ENCODE data around the gene EFNB2.

The EFNB2 gene

DNA sequence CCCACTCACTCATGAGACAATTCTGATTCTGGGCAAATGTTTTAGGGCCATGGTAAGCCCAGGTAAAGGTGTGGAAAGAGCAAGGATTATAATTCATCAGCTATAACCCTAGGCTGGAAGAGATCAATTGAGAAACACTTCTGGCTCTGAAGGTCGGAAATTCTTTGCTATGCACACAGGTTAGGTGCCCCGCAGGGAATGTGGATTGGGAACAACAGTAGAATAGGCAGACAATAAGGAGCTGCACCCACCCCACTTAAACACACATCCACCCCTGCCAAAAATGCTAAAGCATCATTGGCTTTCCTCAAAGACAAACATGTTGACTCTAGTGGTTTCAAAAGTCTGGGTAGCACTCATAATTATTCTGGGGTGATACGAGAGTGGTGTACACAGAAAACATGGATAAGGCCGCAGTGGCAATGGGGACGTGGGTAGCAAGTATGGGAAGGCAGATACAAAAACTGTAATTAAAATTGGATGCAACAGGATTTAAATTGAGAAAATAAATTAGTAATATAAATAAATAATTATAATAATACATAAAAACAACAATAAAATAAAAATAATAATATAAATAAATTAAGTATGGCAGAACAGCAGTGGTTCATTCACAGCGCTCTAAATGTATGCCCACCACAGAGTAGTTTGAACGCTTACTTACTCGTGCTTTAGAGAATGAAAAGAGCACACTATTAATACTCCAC, 8.6 kb downstream of the EFNB2 start:
- FAIRE-seq (no peak), DNase-seq (ENCODE audit: low spot score) (no peak)

DNA sequence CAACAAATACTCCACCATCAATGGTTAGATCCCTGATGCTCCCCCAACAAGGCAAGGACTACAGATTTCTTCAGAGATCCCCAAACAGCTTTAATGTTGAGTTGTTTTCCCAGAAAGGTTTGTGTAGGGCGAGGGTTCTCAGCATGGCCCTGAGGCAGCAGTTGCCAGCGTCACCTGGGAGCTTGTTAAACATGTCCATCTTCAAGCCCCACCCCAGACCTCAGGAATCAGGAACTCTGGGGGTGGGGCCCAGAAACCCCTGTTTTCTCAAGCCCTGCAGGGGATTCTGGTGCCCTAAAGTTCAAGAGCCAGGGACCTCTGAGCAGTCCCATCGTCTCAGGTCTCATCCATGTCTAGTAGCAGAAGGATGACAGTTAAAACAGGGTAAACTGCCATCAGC, 9.6 kb downstream of the EFNB2 start:
- FAIRE-seq = no peak

GRCh38 chr13:106524108-106524507, 11.4 kb downstream of the EFNB2 start:
- DNase-seq (ENCODE audit: low spot score) = no peak
- FAIRE-seq = no peak

More for the DNA sequence above, 9.6 kb downstream of the EFNB2 start:
- DNase-seq (ENCODE audit: low spot score) = no peak

- FAIRE-seq = no peak
Measured at GRCh38 chr13:106523576-106523975, 11.9 kb downstream of the EFNB2 start.

GRCh38 chr13:106522898-106523525, 12.4 kb downstream of the EFNB2 start:
- no peak for FAIRE-seq
- DNase-seq (ENCODE audit: low spot score) = no peak

More at GRCh38 chr13:106523576-106523975, 11.9 kb downstream of the EFNB2 start:
- DNase-seq (ENCODE audit: low spot score) = no peak

GRCh38 chr13:106522112-106522705, 13.3 kb downstream of the EFNB2 start:
- FAIRE-seq = no peak

GRCh38 chr13:106521095-106521799, 14.2 kb downstream of the EFNB2 start:
- FAIRE-seq = no peak

More at GRCh38 chr13:106522112-106522705, 13.3 kb downstream of the EFNB2 start:
- no peak for DNase-seq (ENCODE audit: low spot score)

DNA sequence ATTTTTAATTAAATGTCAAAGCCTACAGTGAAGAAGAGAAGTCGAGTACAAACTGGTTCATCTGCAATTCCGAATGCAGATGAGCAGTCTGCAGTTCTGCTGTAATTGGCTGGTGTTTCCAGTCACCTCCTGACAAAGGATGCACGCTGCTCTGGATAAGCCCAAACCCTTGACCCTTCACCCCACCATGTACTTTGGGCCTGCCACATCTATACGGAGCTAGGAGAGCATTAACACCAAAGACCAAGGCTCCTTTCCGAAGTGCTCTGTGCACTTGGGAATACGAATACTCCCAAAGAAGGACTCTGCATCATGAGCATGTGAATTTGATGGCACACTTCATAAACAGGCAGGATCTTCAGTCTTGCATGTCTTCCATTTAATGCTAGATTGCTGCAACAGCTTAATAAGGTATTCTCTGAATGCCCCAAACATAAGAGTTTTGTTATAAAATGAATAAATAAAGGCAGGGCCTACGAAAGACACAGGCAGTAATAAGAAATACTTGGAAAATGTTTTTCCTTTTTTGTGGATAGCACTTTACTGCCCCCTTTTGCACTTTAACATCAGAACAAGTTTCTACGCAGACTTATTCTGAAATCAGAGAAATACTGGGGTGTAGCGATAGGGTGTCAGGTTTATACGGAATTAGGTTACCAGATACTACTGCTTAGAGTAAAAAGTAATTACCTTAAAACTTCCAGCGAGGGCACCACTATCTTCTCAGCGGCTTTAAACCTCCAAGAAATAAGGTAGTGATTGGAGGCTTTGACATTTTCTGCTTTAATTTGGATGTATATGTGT, 15.0 kb downstream of the EFNB2 start:
- FAIRE-seq (no peak), DNase-seq (ENCODE audit: low spot score) (no peak)

More at GRCh38 chr13:106521095-106521799, 14.2 kb downstream of the EFNB2 start:
- DNase-seq (ENCODE audit: low spot score) = no peak

- no peak for FAIRE-seq
- no peak for DNase-seq (ENCODE audit: low spot score)
Measured at GRCh38 chr13:106518512-106518911, 16.9 kb downstream of the EFNB2 start.

GRCh38 chr13:106517109-106517847, 18.2 kb downstream of the EFNB2 start:
- DNase-seq (ENCODE audit: low spot score) (no peak), FAIRE-seq (no peak)

DNA sequence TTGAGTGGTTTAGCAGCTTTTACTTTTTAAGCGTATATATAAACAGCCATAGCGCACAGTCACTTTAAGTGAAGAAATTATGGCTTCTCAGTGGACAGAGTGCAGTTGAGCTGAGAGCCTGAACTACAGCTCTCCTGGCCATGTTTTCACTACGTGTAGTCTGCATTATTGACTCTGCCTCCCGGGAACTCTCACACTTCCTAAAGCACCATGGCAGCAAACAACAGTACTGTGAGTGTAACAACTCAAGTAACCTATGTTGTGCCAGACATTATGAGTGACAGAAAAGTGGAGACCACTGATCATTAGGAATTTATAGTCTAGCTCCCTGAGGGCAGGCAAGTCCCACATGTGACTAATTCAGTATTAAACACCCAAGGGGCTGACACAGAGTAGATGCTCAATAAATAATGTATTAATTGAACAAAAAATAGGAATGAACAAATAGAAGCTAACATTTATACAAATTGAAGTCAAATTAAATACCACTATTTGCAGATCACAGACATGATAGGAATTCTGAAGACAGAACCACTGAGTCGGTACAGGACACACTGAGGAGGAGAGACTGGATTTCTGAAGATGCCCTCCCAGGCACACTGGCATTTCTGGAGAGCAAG, 19.7 kb downstream of the EFNB2 start:
- DNase-seq (ENCODE audit: low spot score) = no peak
- FAIRE-seq = no peak

DNA sequence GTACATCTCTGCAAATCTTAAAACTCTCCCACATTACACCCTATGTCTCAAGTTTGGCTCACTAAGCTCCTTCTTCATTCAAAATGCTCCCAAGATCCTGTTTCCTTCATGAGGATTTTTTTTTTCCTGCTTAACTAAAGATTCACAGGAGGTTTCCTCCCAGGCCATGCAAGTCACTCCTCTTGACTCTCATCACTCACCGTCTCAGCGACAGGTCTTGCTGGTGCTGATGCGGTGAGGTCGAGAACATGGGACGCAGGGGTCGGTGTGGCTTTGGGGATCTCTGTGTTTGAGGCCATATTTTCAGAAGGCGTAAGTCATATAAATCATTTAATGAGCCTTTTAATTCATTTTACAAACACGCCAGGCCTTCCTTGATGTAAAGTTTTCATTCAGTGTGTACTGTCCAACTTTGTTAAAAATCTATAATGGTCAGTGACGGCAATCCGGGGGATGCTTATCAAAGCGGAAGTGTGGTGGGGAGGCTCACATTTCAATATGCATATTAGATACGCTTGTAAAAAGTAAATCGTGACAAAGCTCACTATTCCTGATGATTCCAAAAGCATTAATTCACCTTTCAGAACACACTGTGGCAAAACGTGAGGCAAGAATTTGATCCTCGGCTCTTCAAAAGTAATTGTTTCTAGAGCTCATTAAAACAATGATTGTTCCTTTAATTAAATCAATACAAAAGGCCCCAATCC, 20.4 kb downstream of the EFNB2 start:
- no peak for FAIRE-seq
- DNase-seq (ENCODE audit: low spot score) = no peak

- peak; percentile 6 for DNase-seq (ENCODE audit: low spot score)
- FAIRE-seq = no peak
Measured at GRCh38 chr13:106513025-106513983, 22.2 kb downstream of the EFNB2 start.

- DNase-seq (ENCODE audit: low spot score) (peak; percentile 38), FAIRE-seq (no peak)
Measured at GRCh38 chr13:106507560-106508274, 27.7 kb downstream of the EFNB2 start.

DNA sequence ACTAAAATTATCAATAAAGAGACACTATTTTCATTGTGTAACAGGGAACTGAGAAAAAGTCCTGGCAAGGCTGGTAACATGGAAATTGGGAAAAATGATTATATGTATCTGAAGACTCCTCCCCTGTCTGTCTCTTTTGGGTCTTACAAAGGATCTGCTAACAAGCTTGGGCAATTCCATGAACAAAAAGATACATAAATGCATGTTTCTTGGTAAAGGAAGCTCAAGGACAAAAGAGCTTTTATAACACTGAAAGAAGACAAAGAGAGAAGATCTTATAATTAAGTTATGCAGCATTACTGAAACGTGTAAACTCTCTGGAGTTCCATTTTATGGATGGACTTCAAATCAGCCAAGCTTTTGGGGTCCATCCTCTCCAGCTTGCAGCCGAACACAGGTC, 29.2 kb downstream of the EFNB2 start:
- no peak for DNase-seq (ENCODE audit: low spot score)
- no peak for FAIRE-seq

DNA sequence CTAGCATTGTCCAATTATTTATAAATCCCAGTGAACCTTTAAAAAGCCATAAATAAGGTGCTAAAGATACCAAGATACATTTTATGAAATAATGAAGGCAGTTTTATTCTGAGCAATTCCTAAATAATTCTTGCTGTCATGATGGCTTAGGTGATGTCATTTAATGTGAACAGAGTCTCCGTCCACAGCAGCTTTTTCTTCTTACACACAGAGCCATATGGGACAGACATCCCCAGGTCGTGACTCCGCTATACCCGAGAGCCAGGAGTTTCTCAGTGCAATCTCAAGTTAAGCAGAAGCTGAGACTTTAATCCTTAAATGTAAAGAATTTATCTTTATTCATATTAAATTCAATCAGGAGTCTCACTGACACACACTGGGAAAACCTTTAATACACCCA, 29.7 kb downstream of the EFNB2 start:
- DNase-seq (ENCODE audit: low spot score) (no peak), FAIRE-seq (no peak)

DNA sequence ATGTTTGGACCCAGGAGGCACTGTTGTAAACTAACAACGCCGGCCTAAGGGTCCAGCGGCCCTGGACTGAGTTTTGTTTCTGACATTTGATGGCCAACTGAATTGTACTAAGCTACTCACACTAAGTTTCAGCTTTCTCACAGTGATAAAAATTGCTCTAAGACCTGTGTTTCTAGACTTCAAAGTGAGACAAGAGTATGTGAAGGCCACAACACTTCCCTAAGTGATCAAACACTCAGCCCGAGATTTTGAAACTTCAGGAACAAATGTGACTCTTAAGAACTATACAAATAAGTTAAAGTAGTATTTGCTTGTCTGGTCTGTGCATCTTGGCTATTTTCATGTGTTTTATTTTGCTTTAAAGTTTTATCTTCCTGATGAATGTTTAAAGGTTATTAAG, 30.2 kb downstream of the EFNB2 start:
- DNase-seq (ENCODE audit: low spot score) (no peak), FAIRE-seq (no peak)
